ENCODE data around the gene MAF.

Gene MAF

GRCh38 chr16:79613009-79613408, 12.5 kb upstream of the MAF start:
- in situ Hi-C loops (cut with MboI; ENCODE audit: low sequenced_read_pairs): no loop called here

- in situ Hi-C loops (cut with MboI; ENCODE audit: low sequenced_read_pairs): no loop called here
Observed at GRCh38 chr16:79612207-79612606, 11.7 kb upstream of the MAF start.

- in situ Hi-C loops (cut with MboI; ENCODE audit: low sequenced_read_pairs): no loop called here
Observed at GRCh38 chr16:79610771-79611170, 10.2 kb upstream of the MAF start.

GRCh38 chr16:79609861-79610260, 9.3 kb upstream of the MAF start:
- in situ Hi-C loops (cut with MboI; ENCODE audit: low sequenced_read_pairs): no loop called here

GRCh38 chr16:79608976-79609375, 8.4 kb upstream of the MAF start:
- in situ Hi-C loops (cut with MboI; ENCODE audit: low sequenced_read_pairs): no loop called here

- in situ Hi-C loops (cut with MboI; ENCODE audit: low sequenced_read_pairs): no loop called here
Observed at GRCh38 chr16:79607587-79607986, 7.0 kb upstream of the MAF start.

GRCh38 chr16:79605999-79606398, 5.5 kb upstream of the MAF start:
- in situ Hi-C loops (cut with MboI; ENCODE audit: low sequenced_read_pairs): no loop called here

- in situ Hi-C loops (cut with MboI; ENCODE audit: low sequenced_read_pairs): no loop called here
Observed at GRCh38 chr16:79603055-79603454, 2.5 kb upstream of the MAF start.

- in situ Hi-C loops (cut with MboI; ENCODE audit: low sequenced_read_pairs): no loop called here
Observed at GRCh38 chr16:79602628-79603014, 2.1 kb upstream of the MAF start.

- in situ Hi-C loops (cut with MboI; ENCODE audit: low sequenced_read_pairs): no loop called here
Observed at GRCh38 chr16:79601931-79602627, 1.5 kb upstream of the MAF start.

GRCh38 chr16:79601092-79601930, 774 bp upstream of the MAF start:
- in situ Hi-C loops (cut with MboI; ENCODE audit: low sequenced_read_pairs): no loop called here

- in situ Hi-C loops (cut with MboI; ENCODE audit: low sequenced_read_pairs): no loop called here
Observed at GRCh38 chr16:79599837-79600637, 500 bp downstream of the MAF start.

- in situ Hi-C loops (cut with MboI; ENCODE audit: low sequenced_read_pairs): no loop called here
Observed at GRCh38 chr16:79599256-79599836, 1.2 kb downstream of the MAF start.

GRCh38 chr16:79598348-79599181, 2.0 kb downstream of the MAF start:
- in situ Hi-C loops (cut with MboI; ENCODE audit: low sequenced_read_pairs): no loop called here

- in situ Hi-C loops (cut with MboI; ENCODE audit: low sequenced_read_pairs): no loop called here
Observed at GRCh38 chr16:79598063-79598347, 2.5 kb downstream of the MAF start.

GRCh38 chr16:79597277-79598062, 3.1 kb downstream of the MAF start:
- in situ Hi-C loops (cut with MboI; ENCODE audit: low sequenced_read_pairs): no loop called here

GRCh38 chr16:79595931-79596450, 4.5 kb downstream of the MAF start:
- in situ Hi-C loops (cut with MboI; ENCODE audit: low sequenced_read_pairs): no loop called here

GRCh38 chr16:79595231-79595641, 5.3 kb downstream of the MAF start:
- in situ Hi-C loops (cut with MboI; ENCODE audit: low sequenced_read_pairs): no loop called here

- in situ Hi-C loops (cut with MboI; ENCODE audit: low sequenced_read_pairs): no loop called here
Observed at GRCh38 chr16:79593754-79594153, 6.8 kb downstream of the MAF start.
